Measurements from ENCODE around the gene SYPL1.

DNA sequence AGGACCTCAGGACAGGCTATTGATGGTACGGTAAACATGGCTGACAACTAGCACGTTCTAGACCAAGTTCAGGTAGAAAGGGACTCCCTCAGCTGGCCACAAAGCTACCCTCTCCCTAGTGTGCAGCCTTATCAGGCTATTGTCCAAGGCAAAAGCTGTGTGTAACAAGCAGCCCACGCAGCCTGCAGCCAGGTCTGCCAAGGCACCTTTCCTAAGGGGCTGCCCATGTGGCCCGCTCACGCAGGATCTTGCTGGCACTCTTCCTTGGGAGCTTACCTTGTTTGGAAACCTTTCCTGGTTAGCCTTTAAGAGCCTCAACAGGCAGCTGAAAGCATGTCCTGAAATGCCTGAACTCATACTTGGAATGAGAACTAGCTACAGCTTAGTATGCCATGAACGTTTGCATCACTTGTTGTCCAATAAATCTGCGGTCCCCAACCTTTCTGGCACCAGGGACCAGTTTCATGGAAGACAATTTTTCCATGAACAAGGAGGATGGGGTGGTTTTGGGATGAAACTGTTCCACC is 51.7 kb downstream of the SYPL1 start:
- TF ChIP-seq BHLHE40 (IDR thresholded peaks at IDR 0.05; ENCODE audit: borderline replicate concordance) = no peak
- no peak for TF ChIP-seq SP1 (IDR thresholded peaks at IDR 0.05)
- TF ChIP-seq HDGF (IDR thresholded peaks at IDR 0.05; ENCODE audit: borderline replicate concordance) = no peak
- TF ChIP-seq LEF1 (IDR thresholded peaks at IDR 0.05; ENCODE audit: borderline replicate concordance) = no peak
- TF ChIP-seq FOXA1 (IDR thresholded peaks at IDR 0.05) = no peak

All from HEK293T (cell line).